Measurements from ENCODE around the gene CD63. TPM values are rescaled to one million over a fixed set of nuclear protein-coding genes. Genes with fewer than 3 reads are reported as not detected.

CD63 gene
- total and polyA plus RNA-seq, 2 of the 4 experiments (the other 2 are of a cell fraction), result 995 to 1,398 TPM

- Histone ChIP-seq H3K27ac (ENCODE audit: insufficient read depth, low read length) (peak within 1 kb of the TSS; percentile 48), H3K9me3 (ENCODE audit: control insufficient read depth, insufficient read depth, low read length) (no peaks in the 10 kb centered on the region)
- no TSS peak for BruUV-seq (replicated peaks)
Measured at GRCh38 chr12:55742719-55743405, 14.1 kb upstream of the CD63 start, which contains the start of gene GDF11. TSS of gene GDF11 (plus strand) at chr12:55743122. CDS start at chr12:55743317, 195 bp downstream.

More at GRCh38 chr12:55742719-55743405, 14.1 kb upstream of the CD63 start, which contains the start of gene GDF11:
- Histone ChIP-seq H2BK120ac (ENCODE audit: low read depth, low read length) (peak within 1 kb of the TSS; percentile 41; the same call in 1 of the 2 replicates), H3K4me3 (ENCODE audit: insufficient read depth, low read depth, low read length) (peak within 1 kb of the TSS; percentile 97), H3K9ac (ENCODE audit: low read depth, low read length) (peak within 1 kb of the TSS; percentile 84), H3K23ac (ENCODE audit: low read depth, low read length) (peak within 1 kb of the TSS; percentile 94), H2AFZ (replicated peaks; ENCODE audit: low read length, poor library complexity) (peak within 1 kb of the TSS; percentile 92), H4K91ac (ENCODE audit: insufficient read depth, low read depth, low read length) (peak within 1 kb of the TSS; percentile 41), H4K20me1 (ENCODE audit: insufficient read depth, low read length) (peaks cover 7% of the 10 kb centered on the region), H4K5ac (ENCODE audit: low read depth, low read length) (0 out of 2 replicates have a peak within 1 kb of the TSS, but pooled peaks have one; percentile 33), H4K8ac (ENCODE audit: low read depth in 2 of 2, low read length in 2 of 2) (peak within 1 kb of the TSS; percentile 74 to 76; a peak in 2 of 4 replicates), H3K79me1 (ENCODE audit: low read depth in 1 of 2, low read length in 2 of 2) (peaks cover 2 to 26% of the 10 kb centered on the region in 2 experiments; a peak in 2 of 4 replicates), H3K9me1 (ENCODE audit: insufficient read depth, low read length) (peaks cover 10% of the 10 kb centered on the region; the same call in 1 of the 2 replicates), H2BK20ac (ENCODE audit: low read depth, low read length) (no peak within 1 kb of the TSS), H2BK15ac (ENCODE audit: low read depth, low read length) (no peak within 1 kb of the TSS), H3K4me2 (ENCODE audit: low read depth, low read length) (peak within 1 kb of the TSS; percentile 99), H3K56ac (ENCODE audit: extremely low read depth, insufficient read depth, low read length) (peak within 1 kb of the TSS; percentile 54; the same call in 1 of the 2 replicates), H3K14ac (replicated peaks; ENCODE audit: low read depth, low read length) (peak within 1 kb of the TSS; percentile 84), H3K18ac (ENCODE audit: low read depth, low read length) (peak within 1 kb of the TSS; percentile 20; the same call in 1 of the 2 replicates), H3K4me1 (ENCODE audit: control insufficient read depth, insufficient read depth, low read length) (peaks cover 19% of the 10 kb centered on the region), H3K36me3 (ENCODE audit: control insufficient read depth, insufficient read depth, low read length) (no peaks in the 10 kb centered on the region), H3K4ac (ENCODE audit: low read depth, low read length) (peak within 1 kb of the TSS; percentile 77), H2AK9ac (replicated peaks; ENCODE audit: low read depth, low read length, poor library complexity) (peak within 1 kb of the TSS; percentile 92), H2BK5ac (ENCODE audit: low read depth, low read length, poor library complexity, severe bottlenecking) (peak within 1 kb of the TSS; percentile 37), H3K27me3 (ENCODE audit: control insufficient read depth, insufficient read depth, low read length) (no peaks in the 10 kb centered on the region), H2AK5ac (ENCODE audit: low read depth, low read length) (peak within 1 kb of the TSS; percentile 77; the same call in 1 of the 2 replicates)
- in situ Hi-C loops (cut with MboI; ENCODE audit: low sequenced_read_pairs), result no loop called here
- peak; percentile 74 for DNase-seq
- ChIA-PET POLR2A (ENCODE audit: unreplicated experiment) (no interaction called here), CTCF (interaction anchor here (1.5 kb wide), 1 partner anchor 193 kb away, joined by 3 read pairs; no protein-coding TSS in a partner anchor)
- peak; percentile 72 for ATAC-seq (ENCODE audit: low read depth)
- intact Hi-C loops (cut with micrococcal nuclease), result loop anchor here (5.0 kb wide), 2 partner anchors 74 to 189 kb away; partner anchors contain the start of genes DGKA, ORMDL2 and SARNP
- WGBS, 2 experiments (ENCODE audit: extremely low coverage in 2 of 2, insufficient read length in 1 of 2), result 0% methylated on average over 13 of the region's 53 CpGs; no CpG with 5 or more reads in 1 of the 2 experiments
- TF ChIP-seq MXI1 (IDR thresholded peaks at IDR 0.05; ENCODE audit: borderline replicate concordance, low read depth, low read length), result 0 out of 2 replicates have a peak, but pooled peaks have one; percentile 19
- no peak for TF ChIP-seq SMC3 (IDR thresholded peaks at IDR 0.05; ENCODE audit: low read depth, low read length)
- peak; percentile 75; the same call in 1 of the 2 replicates for TF ChIP-seq MAZ (IDR thresholded peaks at IDR 0.05; ENCODE audit: borderline replicate concordance, low read depth, low read length)
- peak; percentile 69 for TF ChIP-seq POLR2A (IDR thresholded peaks at IDR 0.05; ENCODE audit: low read depth, low read length)
- dilution Hi-C loops (cut with HindIII; ENCODE audit: low sequenced_read_pairs, unreplicated experiment), result no loop called here
